HL-60/S4 treated with phorbol 12-myristate 13-acetate at 8.2 ng/mL for 4 days and 3 days (cell line): ENCODE results near the gene PFN3.

ENCODE experiments used
- in situ Hi-C: fragments of 300-500 bp; cut with MboI; formaldehyde crosslinking; loops from 2 replicates; pipeline ENCODE4 v1.15.0; 2022; ENCODE audit warnings: low sequenced_read_pairs

The PFN3 gene, protein sequence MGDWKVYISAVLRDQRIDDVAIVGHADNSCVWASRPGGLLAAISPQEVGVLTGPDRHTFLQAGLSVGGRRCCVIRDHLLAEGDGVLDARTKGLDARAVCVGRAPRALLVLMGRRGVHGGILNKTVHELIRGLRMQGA

DNA sequence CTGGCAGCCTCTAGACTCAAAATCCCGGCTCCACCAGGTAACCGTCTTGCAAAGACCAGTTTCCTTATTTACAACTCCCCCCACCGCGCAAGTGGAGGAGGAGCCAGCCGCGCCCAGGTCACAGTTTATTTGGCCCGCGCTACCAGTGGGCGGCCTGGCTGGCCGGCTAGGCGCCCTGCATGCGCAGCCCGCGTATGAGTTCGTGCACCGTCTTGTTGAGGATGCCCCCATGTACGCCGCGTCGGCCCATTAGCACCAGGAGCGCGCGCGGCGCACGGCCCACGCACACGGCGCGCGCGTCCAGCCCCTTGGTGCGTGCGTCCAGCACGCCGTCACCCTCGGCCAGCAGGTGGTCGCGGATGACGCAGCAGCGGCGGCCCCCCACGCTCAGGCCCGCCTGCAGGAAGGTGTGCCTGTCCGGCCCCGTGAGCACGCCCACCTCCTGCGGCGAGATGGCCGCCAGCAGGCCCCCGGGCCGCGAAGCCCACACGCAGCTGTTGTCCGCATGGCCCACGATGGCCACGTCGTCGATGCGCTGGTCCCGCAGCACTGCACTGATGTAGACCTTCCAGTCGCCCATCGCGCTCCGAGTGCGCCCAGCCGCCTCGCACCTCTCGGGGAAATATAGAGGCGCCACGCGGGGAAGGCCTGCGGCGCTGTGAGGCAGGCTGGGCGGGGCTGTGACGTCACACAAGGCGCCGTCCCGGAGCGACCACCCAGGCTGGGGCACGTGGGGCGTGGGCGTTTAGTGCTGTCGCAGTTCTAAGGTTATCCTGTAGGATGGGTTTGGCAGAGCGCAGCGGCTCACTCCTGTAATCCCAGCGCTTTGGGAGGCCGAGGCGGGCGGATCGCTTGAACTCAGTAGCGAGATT lies at the start of gene PFN3:
Gene PFN3, minus strand, starts transcription at position 665 of the 872 bp plus-strand sequence. Its CDS starts 85 bp downstream, at position 580.
- in situ Hi-C loops: no loop called here

DNA sequence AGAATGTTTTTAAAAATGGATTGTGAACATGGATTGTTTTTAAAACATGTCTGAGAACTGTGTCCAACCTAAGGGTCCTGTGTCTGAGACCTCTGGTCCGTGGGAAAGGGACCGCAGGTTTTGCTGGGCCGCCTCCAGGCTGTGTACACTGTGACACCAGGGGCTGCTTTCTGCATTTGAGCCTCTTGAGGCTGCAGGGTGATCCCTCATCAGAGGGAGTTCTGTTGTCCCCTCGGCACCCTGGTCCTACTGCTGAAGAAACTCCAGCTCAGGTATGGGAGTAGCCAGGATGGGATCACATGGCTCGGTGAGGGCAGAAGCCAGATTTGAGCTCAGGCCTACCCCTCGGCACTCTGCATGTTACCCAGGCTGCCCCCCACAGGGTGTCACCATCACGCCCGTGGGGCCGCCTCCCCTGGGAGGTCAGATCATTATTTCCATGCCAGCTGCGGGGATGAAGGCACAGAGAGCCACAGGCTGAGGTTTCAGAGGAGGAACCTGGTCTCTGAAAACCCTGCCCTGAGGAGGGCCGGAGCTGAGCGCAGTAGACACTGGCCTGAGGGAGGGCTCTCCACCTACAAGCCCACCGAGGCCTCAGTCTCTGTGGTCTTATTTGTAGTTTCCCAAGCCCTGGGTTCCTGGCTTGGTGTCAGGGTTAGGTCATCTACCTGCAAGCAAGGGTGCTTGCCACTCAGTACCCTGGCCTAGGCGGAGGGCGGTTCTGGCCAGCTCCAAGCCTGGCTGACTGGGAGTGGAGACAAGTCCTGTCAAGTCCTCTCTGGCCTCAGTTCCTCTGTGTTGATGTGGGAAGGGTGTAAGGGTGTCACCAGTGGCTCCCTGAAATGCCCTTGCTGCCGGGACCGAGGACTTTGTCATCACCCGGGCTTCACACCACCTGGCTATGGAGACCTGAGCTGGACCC lies 48.9 kb upstream of the PFN3 start:
- in situ Hi-C loops: no loop called here

DNA sequence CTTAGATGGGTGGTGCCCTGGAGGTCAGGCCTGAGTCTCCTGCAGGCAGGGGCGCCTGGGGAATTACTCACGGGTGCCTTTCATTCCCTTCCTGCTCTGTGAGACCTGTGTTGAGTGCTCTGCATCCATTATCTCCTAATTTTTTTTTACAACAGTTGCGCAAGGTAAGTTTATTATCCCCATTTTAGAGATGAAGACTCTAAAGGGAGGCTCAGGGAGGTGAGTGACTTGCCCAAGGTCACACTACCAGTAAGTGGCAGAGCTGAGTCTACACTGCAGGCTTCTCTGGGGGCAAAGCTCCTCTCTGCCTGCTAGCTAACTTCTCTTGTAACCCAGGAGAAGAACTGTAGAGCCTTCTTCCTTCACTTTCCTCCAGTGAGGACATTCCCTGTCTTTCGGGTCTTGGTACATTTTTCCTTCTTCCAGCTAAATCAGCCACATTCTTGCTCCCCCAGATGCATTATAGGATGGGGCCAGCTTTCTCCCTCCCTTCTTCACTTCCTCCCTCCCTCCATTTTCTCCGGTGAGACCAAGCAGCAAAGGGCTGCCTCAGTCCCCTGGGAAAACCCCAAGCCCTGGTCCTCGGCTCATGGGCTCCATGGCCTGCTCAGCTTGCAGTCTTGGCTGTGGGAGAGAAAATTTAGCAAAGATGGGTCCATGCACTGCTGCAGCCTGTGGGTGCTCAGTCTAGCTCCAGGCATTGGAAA lies 47.9 kb upstream of the PFN3 start:
- in situ Hi-C loops: no loop called here

DNA sequence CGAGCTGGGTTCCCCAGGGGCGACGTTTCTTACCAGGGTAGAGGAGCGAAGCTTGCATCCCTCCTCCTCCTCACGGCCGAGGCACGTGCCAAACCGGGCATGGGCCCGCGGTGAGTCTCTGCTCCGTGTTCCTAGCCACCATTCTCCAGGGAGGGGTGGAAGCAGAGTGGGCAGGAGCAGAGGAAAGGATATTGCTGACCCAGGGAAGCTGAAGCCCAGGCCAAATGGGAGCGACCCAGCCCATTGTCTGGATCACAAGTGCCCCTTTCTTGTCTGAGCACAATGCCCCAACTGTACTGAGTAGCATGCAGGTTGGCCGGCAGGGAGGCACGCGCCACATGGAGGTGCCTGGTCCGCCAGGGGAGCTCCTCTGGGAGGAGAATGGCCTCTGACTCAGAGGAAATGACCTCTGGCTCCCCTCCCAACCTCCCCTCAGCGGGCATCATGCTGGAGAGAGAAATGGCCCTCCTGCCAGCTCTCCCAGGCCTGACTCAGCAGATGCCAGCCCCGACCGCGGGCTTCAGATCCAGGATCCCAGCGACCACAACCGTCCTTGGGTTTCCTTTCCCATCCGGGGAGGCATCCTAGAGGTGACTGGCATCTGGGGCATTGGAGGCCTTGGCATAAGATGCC lies 47.3 kb upstream of the PFN3 start:
- in situ Hi-C loops: no loop called here

DNA sequence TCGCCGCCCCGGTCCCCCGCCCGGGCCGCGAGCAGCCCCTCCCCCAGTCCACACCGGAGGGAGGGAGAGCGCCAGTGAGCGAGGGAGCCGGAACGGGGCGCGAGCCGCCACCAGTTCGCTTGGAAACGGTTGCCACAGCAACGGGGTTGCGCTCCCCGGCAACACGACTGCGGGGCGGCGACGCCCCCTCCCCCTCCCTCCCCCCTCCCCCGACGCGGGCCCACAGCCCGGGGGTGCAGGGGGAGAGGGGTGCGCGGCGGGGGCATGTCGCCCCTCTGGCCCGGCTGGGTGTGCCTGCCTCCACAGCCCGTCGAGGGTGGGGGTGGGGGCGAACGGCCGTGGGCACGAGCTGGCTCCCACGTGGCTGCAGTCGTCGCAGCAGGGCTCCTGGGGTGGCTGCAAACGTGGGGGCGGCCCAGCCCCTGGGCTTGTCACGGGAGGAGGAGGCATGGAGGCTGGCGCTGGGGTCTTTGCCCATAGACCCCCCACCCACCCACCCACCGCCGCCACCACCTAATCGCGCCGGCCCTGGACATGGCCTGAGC lies 46.7 kb upstream of the PFN3 start:
- in situ Hi-C loops: no loop called here

DNA sequence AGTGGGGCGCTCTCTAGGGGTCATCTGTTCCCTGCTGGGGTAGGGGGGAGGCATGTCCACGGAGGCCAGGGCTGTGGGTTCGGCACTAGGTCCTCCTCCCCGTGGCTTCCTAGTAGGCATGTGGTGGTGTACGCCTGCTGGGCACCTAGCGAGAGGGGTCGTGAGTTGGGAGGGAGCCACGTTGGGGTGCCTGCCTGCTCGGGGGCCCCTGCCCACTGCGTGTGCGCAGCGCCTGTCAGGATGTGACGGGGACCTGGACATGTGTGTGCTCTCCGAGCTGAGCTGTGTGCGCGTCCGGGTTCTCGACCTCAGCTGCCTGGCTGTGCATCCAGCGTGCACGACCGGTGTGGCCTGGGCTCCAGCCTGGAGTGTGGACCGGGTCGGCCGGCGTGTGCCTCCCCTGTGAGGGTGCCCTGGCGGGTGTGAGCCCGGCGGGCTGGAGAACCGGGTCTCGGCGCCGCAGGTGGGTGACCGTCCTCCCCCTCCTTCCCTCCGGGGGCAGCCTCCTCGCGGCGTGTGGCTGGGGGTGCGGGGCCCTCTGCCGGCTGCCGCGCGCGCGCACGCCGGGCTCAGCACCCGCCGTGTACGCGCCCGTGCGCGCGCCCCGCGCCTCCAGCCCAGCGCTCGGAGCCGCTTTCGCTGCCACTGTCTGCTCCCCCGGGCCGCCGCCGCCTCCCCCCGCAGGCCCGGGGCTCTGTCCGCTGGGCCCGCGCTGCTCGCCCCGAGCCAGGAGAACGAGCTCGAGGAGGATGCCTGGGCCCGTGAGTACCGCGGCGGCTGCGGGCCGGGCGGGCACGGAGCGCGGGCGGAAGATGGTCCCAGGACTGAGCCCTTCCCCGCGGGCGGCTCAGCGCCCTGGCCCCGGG lies 46.0 kb upstream of the PFN3 start, which contains the start of gene PRR7:
Gene PRR7, plus strand, starts transcription at position 615 of the 866 bp plus-strand sequence. CDS start 8,254 bp downstream, outside the sequence.
- in situ Hi-C loops: no loop called here

DNA sequence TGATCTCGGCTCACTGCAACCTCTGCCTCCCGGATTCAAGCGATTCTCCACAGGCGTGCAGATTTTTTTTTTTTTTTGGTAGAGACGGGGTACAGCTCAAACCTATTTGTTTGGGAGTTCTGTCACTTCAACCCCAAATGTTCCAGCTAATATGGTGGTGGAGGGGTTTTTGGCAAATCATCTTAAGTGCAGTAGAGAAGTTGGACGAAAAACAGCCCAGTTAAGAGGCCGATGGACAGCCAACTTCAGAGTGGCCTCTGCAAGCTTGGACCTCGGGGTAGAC lies 45.4 kb upstream of the PFN3 start:
- in situ Hi-C loops: no loop called here

DNA sequence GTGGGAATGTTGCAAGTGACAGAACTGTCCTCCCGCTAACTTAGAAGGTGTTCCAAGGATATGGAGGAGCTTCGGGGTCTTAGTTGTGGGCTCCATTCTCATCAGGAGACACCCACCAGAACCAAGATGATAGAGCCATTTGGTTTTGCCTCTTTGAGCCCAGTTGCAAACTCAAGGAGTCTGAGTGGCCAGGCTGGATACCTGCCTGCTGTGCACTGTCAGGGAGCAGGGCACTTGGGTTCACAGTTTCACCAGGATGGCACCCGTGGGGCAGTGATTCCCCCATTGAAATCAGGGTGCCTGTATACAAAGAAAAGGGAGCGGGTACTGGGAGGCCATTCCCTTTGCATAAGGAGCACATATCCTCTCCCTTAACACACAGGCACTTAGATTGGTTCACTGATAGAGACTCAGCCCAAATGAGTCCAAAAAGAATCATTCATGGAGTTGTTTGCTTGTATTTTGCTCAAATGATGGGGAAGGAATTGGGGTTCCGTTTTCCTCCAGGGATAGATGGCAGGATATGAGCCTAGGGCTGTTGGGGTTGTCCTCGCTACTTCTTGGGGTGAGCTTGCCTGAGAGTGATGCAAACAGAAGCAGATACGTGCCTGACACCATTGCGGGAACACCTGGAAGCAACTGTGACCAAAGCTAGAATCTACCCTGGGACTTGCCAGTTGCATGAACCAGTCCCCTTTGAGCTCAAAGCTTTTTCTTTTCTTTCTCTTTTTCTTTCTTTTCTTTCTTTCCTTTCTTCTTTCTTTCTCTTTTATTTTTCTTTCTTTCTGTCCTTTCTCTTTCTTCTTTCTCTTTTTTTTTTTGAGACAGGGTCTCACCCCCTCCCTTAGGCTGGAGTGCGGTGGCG lies 44.8 kb upstream of the PFN3 start:
- in situ Hi-C loops: no loop called here

DNA sequence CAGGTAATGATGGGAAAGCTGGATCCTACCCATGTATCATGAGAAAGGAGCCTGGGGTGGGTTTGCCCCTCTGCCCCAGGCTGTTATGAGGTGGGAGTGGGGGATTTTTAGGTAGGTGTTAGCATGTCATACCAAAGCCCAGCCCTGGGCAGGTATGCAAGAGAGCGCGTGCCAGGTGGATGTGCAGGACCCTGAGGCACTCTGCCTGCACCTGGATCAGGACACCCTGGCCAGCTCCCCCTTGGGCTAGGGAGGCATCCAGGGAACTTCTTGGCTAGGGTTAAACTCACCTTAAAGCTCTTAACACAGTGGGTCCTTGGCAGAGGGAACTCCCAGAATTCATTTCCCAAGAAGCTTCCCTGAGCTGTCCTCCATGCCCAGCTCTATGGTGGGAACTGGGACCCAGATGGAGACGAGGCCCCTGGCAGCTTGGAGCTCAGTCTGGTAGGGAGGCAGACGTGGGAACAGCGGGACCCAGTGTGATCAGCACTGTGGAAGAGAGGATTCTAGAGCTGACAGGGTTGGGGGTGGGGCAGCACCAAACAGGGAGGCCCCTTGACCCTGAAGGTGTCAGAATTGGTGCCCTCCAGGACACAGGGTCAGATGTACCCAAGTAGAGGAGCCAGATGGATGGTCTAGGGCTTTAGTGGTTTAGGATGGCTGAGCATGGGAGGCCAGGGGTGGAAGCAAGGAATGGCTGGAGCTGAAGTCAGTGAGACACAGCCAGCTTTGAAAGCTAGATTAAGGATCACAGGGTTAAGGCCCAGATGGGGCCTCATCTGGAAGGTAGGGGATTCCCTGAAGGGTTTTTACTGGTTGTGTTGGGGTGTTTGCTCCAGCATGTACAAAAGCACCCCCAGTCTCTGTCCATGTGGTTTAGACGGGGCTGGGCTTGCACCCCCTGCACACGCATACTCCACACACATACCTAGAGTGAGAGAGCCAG lies 43.9 kb upstream of the PFN3 start:
- in situ Hi-C loops: no loop called here

DNA sequence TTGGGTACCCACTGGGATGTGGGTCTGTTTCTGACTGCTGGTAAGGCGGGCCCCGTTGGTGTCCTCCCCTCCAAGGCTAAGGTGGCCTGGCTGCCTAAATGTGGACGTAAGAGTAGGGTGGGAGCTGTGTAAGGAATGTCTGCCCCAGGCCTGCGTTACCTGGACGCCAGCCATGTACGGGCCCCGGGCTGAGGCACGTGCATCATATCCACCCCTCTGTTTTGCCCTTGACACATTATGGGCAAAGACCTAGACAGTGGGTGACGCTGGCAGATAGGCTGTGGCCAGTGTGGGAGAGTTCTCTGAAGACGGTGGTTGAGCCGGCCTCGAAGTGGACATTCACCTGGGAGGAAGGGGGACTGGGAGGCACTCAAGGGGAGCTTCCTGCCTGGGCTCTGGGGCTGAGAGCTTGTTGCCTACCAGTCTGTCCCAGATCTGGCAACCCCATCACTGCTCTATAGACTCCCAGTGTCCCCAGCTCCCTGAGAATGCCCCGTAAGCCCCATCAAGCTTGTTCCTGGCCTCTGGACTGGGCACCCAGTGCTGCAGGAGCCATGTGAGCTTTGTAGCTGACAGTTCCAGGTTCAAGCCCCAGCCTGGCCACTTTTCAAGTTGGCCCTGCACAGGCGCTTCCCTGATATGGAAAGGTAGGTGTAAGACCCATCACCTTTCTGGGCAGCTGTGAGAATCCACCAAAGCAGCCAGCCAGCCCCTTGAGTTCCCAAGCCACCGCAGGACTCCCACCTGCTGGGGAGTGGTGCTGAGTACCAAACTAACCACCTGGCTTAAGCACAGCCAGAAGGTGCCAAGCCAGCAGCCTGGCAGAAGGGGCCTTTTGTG lies 42.9 kb upstream of the PFN3 start:
- in situ Hi-C loops: no loop called here

DNA sequence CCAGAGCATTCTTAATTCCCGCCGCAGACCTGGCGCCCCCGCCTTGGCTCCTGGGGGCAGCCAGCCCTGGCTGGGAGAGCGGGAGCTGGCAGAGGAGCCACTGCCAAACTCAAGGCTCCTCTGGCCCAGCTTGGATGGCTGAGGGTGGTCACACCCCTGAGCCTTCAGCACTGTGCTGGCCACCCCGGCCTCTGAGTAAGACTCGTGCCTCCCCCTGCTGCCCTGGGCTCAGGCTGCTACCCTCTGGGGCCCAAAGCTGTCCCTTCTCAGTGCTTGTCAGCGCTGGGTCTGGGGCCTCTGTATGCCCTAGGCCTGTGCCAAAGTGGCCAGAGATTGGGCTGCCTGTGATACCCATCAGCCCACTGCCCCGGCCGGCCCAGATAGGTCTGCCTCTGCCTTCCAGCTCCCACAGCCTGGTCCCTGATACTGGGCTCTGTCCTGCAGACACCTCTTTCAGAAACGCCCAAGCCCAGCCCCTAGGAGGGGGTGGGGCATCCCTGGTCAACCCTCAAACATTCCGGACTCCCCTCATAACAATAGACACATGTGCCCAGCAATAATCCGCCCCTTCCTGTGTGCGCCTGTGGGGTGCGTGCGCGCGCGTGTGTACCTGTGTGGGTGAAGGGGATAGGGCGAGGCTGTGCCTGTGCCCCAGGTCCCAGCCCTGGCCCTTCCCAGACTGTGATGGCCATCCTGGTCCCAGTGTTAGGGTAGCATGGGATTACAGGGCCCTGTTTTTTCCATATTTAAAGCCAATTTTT lies 41.8 kb upstream of the PFN3 start:
- in situ Hi-C loops: no loop called here

DNA sequence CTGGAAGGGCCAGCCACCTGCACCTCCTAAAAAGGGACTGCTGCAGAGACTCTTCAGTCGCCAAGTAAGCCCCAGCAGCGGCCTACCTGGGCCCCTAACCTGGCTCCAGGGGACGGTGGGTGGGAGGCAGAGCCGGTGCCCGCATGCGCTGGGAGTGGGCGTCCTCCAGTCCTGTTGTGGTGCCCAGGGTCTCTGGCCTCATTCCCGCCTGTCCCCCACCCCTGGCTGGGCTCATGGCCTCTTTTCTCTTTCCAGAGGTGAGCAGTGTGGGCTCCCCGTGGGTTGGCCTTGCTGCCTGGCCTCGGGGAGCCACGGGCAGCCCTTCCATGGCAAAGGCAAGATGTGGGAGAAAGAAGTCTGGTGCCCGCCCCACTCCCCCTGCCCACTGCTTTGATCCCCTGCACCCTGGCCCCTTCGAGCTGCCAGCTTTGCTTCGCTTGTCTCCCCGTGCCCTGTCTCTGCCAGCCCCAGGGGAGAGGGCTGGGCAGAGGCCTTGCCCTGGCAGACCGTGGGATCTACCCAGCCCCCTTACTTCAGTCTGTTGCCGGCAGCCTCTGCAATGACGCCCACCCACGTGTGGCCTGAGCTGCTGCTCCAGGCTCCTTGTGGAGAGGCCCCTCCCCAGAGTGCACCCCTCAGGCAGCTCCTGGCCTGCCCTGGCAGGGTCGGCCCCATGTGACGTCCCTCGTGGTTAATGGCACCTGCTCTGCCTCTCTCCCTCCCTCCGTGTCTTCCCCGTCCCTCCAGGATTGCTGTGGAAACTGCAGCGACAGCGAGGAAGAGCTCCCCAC lies 40.7 kb upstream of the PFN3 start:
- in situ Hi-C loops: no loop called here

DNA sequence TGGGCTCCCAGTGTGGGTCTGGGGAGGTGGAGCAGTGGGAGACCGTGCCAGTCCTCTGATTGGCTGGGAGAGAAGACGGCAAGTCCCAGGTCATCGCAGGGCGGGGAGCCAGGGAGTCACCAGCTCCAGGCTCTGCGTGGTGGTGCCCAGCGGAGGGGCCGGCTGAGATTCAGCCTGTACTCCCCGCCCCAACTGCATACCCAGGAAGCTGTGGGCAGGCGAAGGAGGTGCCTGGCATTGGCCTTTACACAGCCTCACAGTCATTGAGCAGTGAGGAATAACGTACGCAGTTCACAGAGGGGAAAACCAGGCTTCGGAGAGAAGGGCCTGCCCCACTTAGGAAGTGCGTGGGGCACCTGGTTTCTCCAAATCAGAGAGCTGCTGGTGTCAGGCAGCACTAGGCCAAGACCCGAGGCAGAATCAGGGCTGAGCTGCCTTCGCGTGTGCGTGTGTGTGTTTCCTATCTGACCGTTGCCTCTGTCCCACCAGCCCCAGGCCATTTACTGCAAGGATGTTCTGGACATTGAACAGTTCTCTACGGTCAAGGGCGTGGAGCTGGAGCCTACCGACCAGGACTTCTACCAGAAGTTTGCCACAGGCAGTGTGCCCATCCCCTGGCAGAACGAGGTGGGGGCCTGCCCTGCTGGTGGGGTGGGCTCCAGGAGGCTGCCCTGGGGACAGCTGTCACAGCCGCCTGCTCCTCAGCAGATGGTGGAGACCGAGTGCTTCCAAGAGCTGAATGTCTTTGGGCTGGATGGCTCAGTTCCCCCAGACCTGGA lies 39.9 kb upstream of the PFN3 start:
- in situ Hi-C loops: no loop called here

DNA sequence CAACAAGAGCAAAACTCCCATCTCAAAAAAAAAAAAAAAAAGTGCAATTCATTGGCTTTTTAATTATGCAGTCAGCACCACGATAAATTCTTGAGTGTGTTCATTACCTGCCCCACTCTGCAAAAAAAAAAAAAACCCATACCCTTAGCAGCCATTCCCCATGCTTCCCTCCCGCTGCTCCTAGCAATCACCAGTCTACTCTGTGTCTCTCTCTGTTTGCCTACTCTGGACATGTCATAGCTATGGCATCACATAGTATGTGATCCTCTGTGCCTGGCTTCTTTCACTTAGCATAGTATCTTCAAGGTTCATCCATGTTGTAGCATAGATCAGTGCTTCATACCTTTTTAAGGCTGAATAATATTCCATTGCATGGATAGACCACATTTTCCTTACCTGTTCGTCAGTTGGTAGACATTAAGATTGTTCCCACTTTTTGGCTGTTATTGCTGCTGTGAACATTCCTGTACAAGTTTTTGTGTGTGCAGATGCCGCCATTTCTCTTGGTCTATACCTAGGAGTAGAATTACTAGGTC lies 39.1 kb upstream of the PFN3 start:
- in situ Hi-C loops: no loop called here
